Astrocyte of the cerebellum (primary cell): ENCODE results near the gene COMMD3.

ENCODE experiments used
- DNase-seq: peaks from one replicate; pipeline ENCODE4 v3.0.0-alpha.2; 2011; ENCODE audit warnings: low read depth
- H3K4me3 ChIP-seq: 2 replicates; pipeline ENCODE4 v1.5.1; 2011; ENCODE audit warnings: mild to moderate bottlenecking, low read depth, low read length, moderate library complexity
- CTCF ChIP-seq: IDR thresholded peaks from 2 replicates; pipeline ENCODE4 v1.5.1; 2012; ENCODE audit warnings: low read length, low read depth, moderate library complexity, mild to moderate bottlenecking; ENCODE audit errors: missing control alignments
- in situ Hi-C: cut with HindIII; loops from 2 replicates; pipeline ENCODE4 v1.10.0; 2017; ENCODE audit warnings: low sequenced_read_pairs

Gene COMMD3

GRCh38 chr10:22293747-22294404 lies 22.3 kb upstream of the COMMD3 start:
- in situ Hi-C loops: no loop called here
- no peak overlapping the region for H3K4me3 ChIP-seq
- TF ChIP-seq CTCF: no peak
- DNase-seq: no peak

- DNase-seq: no peak
- in situ Hi-C loops: no loop called here
- H3K4me3 ChIP-seq: no peak overlapping the region
- no peak for TF ChIP-seq CTCF
Observed at GRCh38 chr10:22294694-22295093, 21.5 kb upstream of the COMMD3 start.

GRCh38 chr10:22301193-22301592 lies 15.0 kb upstream of the COMMD3 start:
- no peak overlapping the region for H3K4me3 ChIP-seq
- no peak for DNase-seq
- in situ Hi-C loops: loop anchor here (25.0 kb wide), 1 partner anchor 261 kb away; no protein-coding TSS in a partner anchor
- no peak for TF ChIP-seq CTCF

GRCh38 chr10:22303461-22303860 lies 12.7 kb upstream of the COMMD3 start:
- no peak for TF ChIP-seq CTCF
- in situ Hi-C loops: loop anchor here (25.0 kb wide), 1 partner anchor 259 kb away; no protein-coding TSS in a partner anchor
- DNase-seq: no peak
- H3K4me3 ChIP-seq: no peak overlapping the region

- TF ChIP-seq CTCF: no peak
- no peak overlapping the region for H3K4me3 ChIP-seq
- in situ Hi-C loops: loop anchor here (25.0 kb wide), 1 partner anchor 257 kb away; no protein-coding TSS in a partner anchor
- no peak for DNase-seq
Observed at GRCh38 chr10:22305721-22306120, 10.5 kb upstream of the COMMD3 start.

- no peak for DNase-seq
- in situ Hi-C loops: loop anchor here (25.0 kb wide), 1 partner anchor 254 kb away; no protein-coding TSS in a partner anchor
- no peak for TF ChIP-seq CTCF
- H3K4me3 ChIP-seq: no peak overlapping the region
Observed at GRCh38 chr10:22308390-22308789, 7.8 kb upstream of the COMMD3 start.
